Measurements from ENCODE around the gene SNTN.

Gene SNTN

DNA sequence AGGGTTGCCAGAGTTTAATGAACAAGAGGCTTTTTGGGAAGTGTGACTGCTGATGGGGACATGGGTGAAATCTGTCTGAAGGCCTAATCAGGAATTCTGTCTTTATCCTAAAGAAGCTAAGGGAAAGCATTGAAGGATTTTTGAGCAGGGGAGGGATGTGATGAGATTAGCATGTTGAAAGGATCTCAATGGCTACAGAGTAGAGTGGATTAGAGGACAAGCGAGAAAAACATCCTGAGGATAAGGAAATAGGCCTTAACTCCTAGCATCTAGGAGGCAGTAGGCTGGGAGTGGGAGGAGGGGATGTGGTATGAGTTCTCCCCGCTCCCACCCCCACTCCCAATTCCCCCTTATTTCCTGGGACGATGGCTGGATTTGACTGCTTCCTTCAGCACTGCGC lies 35.1 kb upstream of the SNTN start:
- Histone ChIP-seq H3K36me3 (ENCODE audit: low read length) (no peaks in the 10 kb centered on the region), H3K9ac (ENCODE audit: low read length) (no peak overlapping the region), H4K20me1 (ENCODE audit: low read depth, low read length) (no peaks in the 10 kb centered on the region), H3K9me3 (ENCODE audit: insufficient read depth, low read length) (no peaks in the 10 kb centered on the region), H3K79me2 (ENCODE audit: insufficient read depth, low read length) (no peaks in the 10 kb centered on the region), H3K4me3 (ENCODE audit: insufficient read depth, low read length, poor library complexity, severe bottlenecking) (no peak overlapping the region), H3K4me2 (ENCODE audit: low read depth, low read length, poor library complexity, severe bottlenecking) (no peak overlapping the region), H2AFZ (ENCODE audit: low read depth, low read length, severe bottlenecking) (no peak overlapping the region), H3K27me3 (ENCODE audit: low read length) (no peaks in the 10 kb centered on the region), H3K27ac (ENCODE audit: low read depth, low read length) (no peak overlapping the region), H3K9me2 (replicated peaks; ENCODE audit: insufficient read depth, low read length) (no peaks in the 10 kb centered on the region; the same call in 1 of the 2 replicates), H3F3A (ENCODE audit: insufficient read depth) (no peaks in the 10 kb centered on the region)
- no peak for TF ChIP-seq EZH2phosphoT487 (conservative IDR thresholded peaks at IDR 0.05; ENCODE audit: low read length)
- TF ChIP-seq, protein P1, sequence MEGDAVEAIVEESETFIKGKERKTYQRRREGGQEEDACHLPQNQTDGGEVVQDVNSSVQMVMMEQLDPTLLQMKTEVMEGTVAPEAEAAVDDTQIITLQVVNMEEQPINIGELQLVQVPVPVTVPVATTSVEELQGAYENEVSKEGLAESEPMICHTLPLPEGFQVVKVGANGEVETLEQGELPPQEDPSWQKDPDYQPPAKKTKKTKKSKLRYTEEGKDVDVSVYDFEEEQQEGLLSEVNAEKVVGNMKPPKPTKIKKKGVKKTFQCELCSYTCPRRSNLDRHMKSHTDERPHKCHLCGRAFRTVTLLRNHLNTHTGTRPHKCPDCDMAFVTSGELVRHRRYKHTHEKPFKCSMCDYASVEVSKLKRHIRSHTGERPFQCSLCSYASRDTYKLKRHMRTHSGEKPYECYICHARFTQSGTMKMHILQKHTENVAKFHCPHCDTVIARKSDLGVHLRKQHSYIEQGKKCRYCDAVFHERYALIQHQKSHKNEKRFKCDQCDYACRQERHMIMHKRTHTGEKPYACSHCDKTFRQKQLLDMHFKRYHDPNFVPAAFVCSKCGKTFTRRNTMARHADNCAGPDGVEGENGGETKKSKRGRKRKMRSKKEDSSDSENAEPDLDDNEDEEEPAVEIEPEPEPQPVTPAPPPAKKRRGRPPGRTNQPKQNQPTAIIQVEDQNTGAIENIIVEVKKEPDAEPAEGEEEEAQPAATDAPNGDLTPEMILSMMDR (IDR thresholded peaks at IDR 0.05; ENCODE audit: insufficient read depth, low read length, poor library complexity, severe bottlenecking): no peak

DNA sequence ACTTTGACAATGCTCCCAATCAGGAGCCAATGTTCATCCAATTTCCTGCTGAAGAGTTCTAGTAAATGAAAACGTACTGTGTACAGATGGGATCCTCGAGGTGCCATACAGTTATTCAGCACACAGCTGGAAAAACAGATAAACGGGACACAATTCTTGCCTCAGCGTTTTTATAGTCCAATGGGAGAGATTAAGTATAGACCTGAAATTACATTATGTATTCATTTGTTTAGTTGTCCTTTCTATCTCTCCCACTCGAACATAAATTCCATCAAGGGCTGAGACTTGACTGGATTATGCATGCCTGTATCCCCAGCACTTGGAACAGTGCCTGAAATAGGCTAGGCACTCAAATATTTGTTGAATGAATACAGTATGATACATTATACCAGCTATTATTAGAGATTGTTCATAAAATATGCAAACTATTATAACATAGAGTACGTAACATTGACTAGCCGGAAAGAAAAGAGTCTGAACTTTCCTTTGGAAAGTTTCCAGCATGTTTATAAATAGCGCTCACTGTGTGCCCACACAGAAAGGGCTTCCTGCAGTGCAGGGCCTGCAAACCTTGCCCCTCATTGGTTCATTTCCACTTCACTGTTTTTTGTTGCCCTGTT lies 27.4 kb upstream of the SNTN start:
- no peak overlapping the region for H3K27ac ChIP-seq (ENCODE audit: low read depth, low read length)
- H3K36me3 ChIP-seq (ENCODE audit: low read length): no peaks in the 10 kb centered on the region
- no peak overlapping the region for H3K4me3 ChIP-seq (ENCODE audit: insufficient read depth, low read length, poor library complexity, severe bottlenecking)
- H3K4me2 ChIP-seq (ENCODE audit: low read depth, low read length, poor library complexity, severe bottlenecking): no peak overlapping the region
- no peaks in the 10 kb centered on the region for H3K27me3 ChIP-seq (ENCODE audit: low read length)
- no peak overlapping the region for H3K9ac ChIP-seq (ENCODE audit: low read length)
- no peaks in the 10 kb centered on the region for H3K9me3 ChIP-seq (ENCODE audit: insufficient read depth, low read length)
- TF ChIP-seq EZH2phosphoT487 (conservative IDR thresholded peaks at IDR 0.05; ENCODE audit: low read length): no peak
- no peaks in the 10 kb centered on the region for H3K79me2 ChIP-seq (ENCODE audit: insufficient read depth, low read length)
- no peak overlapping the region for H2AFZ ChIP-seq (ENCODE audit: low read depth, low read length, severe bottlenecking)
- no peaks in the 10 kb centered on the region for H3F3A ChIP-seq (ENCODE audit: insufficient read depth)
- no peaks in the 10 kb centered on the region for H4K20me1 ChIP-seq (ENCODE audit: low read depth, low read length)
- H3K9me2 ChIP-seq (replicated peaks; ENCODE audit: insufficient read depth, low read length): no peaks in the 10 kb centered on the region

DNA sequence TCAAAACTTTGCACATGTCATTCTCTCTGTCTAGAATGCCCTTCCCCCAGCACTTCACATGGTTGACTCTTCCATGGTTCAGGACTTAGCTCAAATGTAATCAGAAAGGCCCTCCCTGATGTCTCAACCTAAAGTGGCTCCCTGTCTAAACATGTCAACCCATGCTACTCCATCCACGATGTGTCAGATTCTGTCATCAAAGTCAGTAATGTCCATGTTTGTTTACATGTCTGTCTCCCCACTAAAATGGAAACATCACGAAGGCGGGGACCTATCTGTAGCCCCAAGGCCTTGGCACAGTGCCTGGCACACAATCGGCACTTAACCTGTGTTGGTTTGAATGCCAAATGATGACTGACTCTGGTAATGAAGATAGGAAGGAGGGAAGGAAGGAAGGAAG lies 20.8 kb upstream of the SNTN start:
- Histone ChIP-seq H3K36me3 (ENCODE audit: low read length) (no peaks in the 10 kb centered on the region), H3K27me3 (ENCODE audit: low read length) (no peaks in the 10 kb centered on the region), H3K4me3 (ENCODE audit: insufficient read depth, low read length, poor library complexity, severe bottlenecking) (no peak overlapping the region), H3F3A (ENCODE audit: insufficient read depth) (no peaks in the 10 kb centered on the region), H3K9me3 (ENCODE audit: insufficient read depth, low read length) (no peaks in the 10 kb centered on the region), H3K9ac (ENCODE audit: low read length) (no peak overlapping the region), H4K20me1 (ENCODE audit: low read depth, low read length) (no peaks in the 10 kb centered on the region), H2AFZ (ENCODE audit: low read depth, low read length, severe bottlenecking) (no peak overlapping the region), H3K4me2 (ENCODE audit: low read depth, low read length, poor library complexity, severe bottlenecking) (no peak overlapping the region), H3K79me2 (ENCODE audit: insufficient read depth, low read length) (no peaks in the 10 kb centered on the region), H3K27ac (ENCODE audit: low read depth, low read length) (no peak overlapping the region), H3K9me2 (replicated peaks; ENCODE audit: insufficient read depth, low read length) (no peaks in the 10 kb centered on the region)
- TF ChIP-seq, protein P1 (IDR thresholded peaks at IDR 0.05; ENCODE audit: insufficient read depth, low read length, poor library complexity, severe bottlenecking): no peak
- TF ChIP-seq EZH2phosphoT487 (conservative IDR thresholded peaks at IDR 0.05; ENCODE audit: low read length): no peak

DNA sequence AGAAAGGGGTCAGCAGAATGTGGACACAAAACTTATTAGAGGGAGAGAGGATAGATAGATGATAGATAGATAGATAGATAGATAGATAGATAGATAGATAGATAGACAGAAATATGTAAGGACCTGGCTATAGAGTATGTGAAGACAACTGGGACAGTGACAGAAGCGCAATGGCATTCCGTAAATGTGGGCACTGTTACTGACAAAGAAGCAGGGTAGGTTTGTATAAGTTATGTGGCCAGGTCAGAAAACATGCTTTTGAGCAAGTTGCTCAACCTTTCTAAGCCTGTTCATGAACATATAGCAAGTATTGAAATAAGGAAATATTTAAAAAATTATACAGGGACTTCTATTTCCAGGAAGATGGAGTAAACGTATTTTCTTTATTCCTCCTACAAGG lies 17.3 kb upstream of the SNTN start:
- H3K27ac ChIP-seq (ENCODE audit: low read depth, low read length): no peak overlapping the region
- H3K79me2 ChIP-seq (ENCODE audit: insufficient read depth, low read length): no peaks in the 10 kb centered on the region
- no peak overlapping the region for H3K4me3 ChIP-seq (ENCODE audit: insufficient read depth, low read length, poor library complexity, severe bottlenecking)
- no peak overlapping the region for H3K4me2 ChIP-seq (ENCODE audit: low read depth, low read length, poor library complexity, severe bottlenecking)
- no peaks in the 10 kb centered on the region for H3K27me3 ChIP-seq (ENCODE audit: low read length)
- H2AFZ ChIP-seq (ENCODE audit: low read depth, low read length, severe bottlenecking): no peak overlapping the region
- H3K9ac ChIP-seq (ENCODE audit: low read length): no peak overlapping the region
- no peaks in the 10 kb centered on the region for H4K20me1 ChIP-seq (ENCODE audit: low read depth, low read length)
- TF ChIP-seq EZH2phosphoT487 (conservative IDR thresholded peaks at IDR 0.05; ENCODE audit: low read length): no peak
- TF ChIP-seq, protein P1 (IDR thresholded peaks at IDR 0.05; ENCODE audit: insufficient read depth, low read length, poor library complexity, severe bottlenecking): no peak
- no peaks in the 10 kb centered on the region for H3K9me2 ChIP-seq (replicated peaks; ENCODE audit: insufficient read depth, low read length)
- no peaks in the 10 kb centered on the region for H3K36me3 ChIP-seq (ENCODE audit: low read length)
- no peaks in the 10 kb centered on the region for H3F3A ChIP-seq (ENCODE audit: insufficient read depth)
- no peaks in the 10 kb centered on the region for H3K9me3 ChIP-seq (ENCODE audit: insufficient read depth, low read length)
